B cell (primary cell): ENCODE results near the gene TBCCD1.

Source experiments
- EZH2 ChIP-seq: IDR thresholded peaks from 2 replicates; pipeline ENCODE4 v1.6.1; 2012; ENCODE audit warnings: borderline replicate concordance, low read depth, mild to moderate bottlenecking, moderate library complexity, low read length; ENCODE audit not compliant: insufficient read depth, poor library complexity, severe bottlenecking
- TF ChIP-seq, protein P1 (sequence below): fragments of 200-600 bp; IDR thresholded peaks from one replicate; pipeline ENCODE4 v1.8.0; 2022; ENCODE audit warnings: antibody characterized with exemption, mild to moderate bottlenecking

DNA sequence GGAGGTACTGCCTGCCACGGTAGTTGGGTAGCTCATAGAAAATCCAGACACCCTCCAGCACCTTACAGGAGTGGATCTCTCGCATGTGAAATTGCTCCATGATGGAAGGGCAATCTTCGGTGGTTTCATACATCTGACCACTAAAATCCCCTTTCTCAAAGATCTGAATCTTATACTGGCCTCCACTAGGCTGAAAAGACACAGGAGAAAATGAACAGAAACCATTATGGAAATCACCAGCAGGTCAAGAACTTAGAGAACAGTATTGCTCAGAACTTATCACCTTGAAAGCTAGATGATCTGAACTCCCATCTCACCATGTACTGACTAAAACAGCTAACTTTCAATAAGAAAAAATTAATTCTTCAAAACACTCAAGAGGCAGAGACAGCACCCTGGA is 28.4 kb downstream of the TBCCD1 start:
- TF ChIP-seq, protein P1, sequence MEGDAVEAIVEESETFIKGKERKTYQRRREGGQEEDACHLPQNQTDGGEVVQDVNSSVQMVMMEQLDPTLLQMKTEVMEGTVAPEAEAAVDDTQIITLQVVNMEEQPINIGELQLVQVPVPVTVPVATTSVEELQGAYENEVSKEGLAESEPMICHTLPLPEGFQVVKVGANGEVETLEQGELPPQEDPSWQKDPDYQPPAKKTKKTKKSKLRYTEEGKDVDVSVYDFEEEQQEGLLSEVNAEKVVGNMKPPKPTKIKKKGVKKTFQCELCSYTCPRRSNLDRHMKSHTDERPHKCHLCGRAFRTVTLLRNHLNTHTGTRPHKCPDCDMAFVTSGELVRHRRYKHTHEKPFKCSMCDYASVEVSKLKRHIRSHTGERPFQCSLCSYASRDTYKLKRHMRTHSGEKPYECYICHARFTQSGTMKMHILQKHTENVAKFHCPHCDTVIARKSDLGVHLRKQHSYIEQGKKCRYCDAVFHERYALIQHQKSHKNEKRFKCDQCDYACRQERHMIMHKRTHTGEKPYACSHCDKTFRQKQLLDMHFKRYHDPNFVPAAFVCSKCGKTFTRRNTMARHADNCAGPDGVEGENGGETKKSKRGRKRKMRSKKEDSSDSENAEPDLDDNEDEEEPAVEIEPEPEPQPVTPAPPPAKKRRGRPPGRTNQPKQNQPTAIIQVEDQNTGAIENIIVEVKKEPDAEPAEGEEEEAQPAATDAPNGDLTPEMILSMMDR: no peak
- TF ChIP-seq EZH2: no peak
